Psoas muscle (tissue), 8 donors: ENCODE data around the gene MYL11. TPM values are rescaled to one million over a fixed set of nuclear protein-coding genes. Genes with fewer than 3 reads are reported as not detected.
"Not testable (repeated sequence)": the region's sequence is repeated elsewhere in the genome, so short reads cannot be mapped to it uniquely, and the experiment has no call there.

Source experiments
- ATAC-seq, 4 donors: fragments of 200-7000 bp; cut with Tn5 transposase; one replicate each; pipeline ENCODE4 v1.9.1; 2020; ENCODE audit warnings: moderate library complexity in 3 of 4, mild to moderate bottlenecking in 2 of 4
- DNase-seq, 2 donors: peaks; one replicate each; pipeline ENCODE4 v3.0.0-alpha.2; 2020
- H3K27ac ChIP-seq: fragments of 200-600 bp; one replicate; pipeline ENCODE4 v1.8.0; 2022
- H3K27me3 ChIP-seq, 3 donors: fragments of 200-600 bp in 1 of 3; one replicate each; pipeline versions ENCODE4 v1.6.1 to v1.8.0; 2013 to 2022; ENCODE audit warnings: low read length in 2 of 3, mild to moderate bottlenecking in 2 of 3, moderate library complexity in 1 of 3; ENCODE audit not compliant: insufficient read depth in 3 of 3
- H3K36me3 ChIP-seq, 2 donors: fragments of 200-600 bp in 1 of 2; one replicate each; pipeline versions ENCODE4 v1.6.1 to v1.8.0; 2013 to 2022; ENCODE audit warnings: low read depth in 1 of 2, mild to moderate bottlenecking in 1 of 2, moderate library complexity in 1 of 2; ENCODE audit not compliant: insufficient read depth in 1 of 2
- H3K4me1 ChIP-seq: fragments of 200-600 bp; one replicate; pipeline ENCODE4 v1.8.0; 2022
- H3K4me3 ChIP-seq: fragments of 200-600 bp; one replicate; pipeline ENCODE4 v1.8.0; 2022; ENCODE audit warnings: mild to moderate bottlenecking
- H3K9me3 ChIP-seq: fragments of 200-600 bp; one replicate; pipeline ENCODE4 v1.8.0; 2022
- CTCF ChIP-seq: fragments of 200-600 bp; IDR thresholded peaks from one replicate; pipeline ENCODE4 v1.8.0; 2022; ENCODE audit warnings: antibody characterized with exemption
- WGBS, 3 donors: extraction: QIAGEN DNeasy Blood & Tissue Kit; methylation state at CpG; one replicate each; pipeline versions ENCODE4 v1.1.6 to v1.1.7; 2013; 5-methylcytosine and 5-hydroxymethylcytosine counted together
- intact Hi-C, 2 donors: fragments of 100-400 bp; cut with DNase I; formaldehyde crosslinking; loops; one replicate each; pipeline versions ENCODE4 v1.11.0 to v1.14.2; 2022
- long read RNA-seq, 2 donors: library from polyadenylated mRNA; unstranded; transcript quantifications; one replicate each; pipeline ENCODE4 v2.0.0, GENCODE V29; 2021
- polyA plus RNA-seq, 3 donors: library from polyadenylated mRNA; stranded (reverse); fragments of 200-250 nt; gene quantifications; one replicate each; pipeline ENCODE4 v1.2.3, GENCODE V29; 2013
- total RNA-seq, 4 donors: library from RNA; stranded (reverse); fragmentation: NEBNext Ultra II Directional in 2 of 4; extraction: Animal tissue kit (Norgen Biotek cat#: 25700) in 2 of 4; gene quantifications; one replicate each; pipeline versions ENCODE4 v1.2.1 to v1.2.4, GENCODE V29; 2021 to 2023
- donor health status: healthy with polysubstance abuse.
- donor health status: DM: no; HTN: no; CAD: no; lungs with moderate emphysema.
- donor health status: Bipolar disorder and iron deficiency.
- donor health status: healthy.
- donor health status: DM: yes; HTN: yes; CAD: no.
- donor health status: DM: no; HTN: no; CAD: no.
- donor health status: DM: no; HTN: no; CAD: no.
- donor health status: DM: yes; HTN: yes; CAD: no.

Gene MYL11
- 1,000 to 10,000 TPM; 1,414 to 6,743 (median 2,777) TPM for total RNA-seq
- polyA plus RNA-seq = 1,000 to 10,000 TPM in 2 of 3 donors, 100 to 1,000 TPM in 1; 636 to 4,264 (median 2,548) TPM
- long read RNA-seq, donor 1, transcript MYLPF-201 (7 exons, 682 nt) = major isoform, 1,334 of 1,437 reads
- long read RNA-seq, donor 1, partial matches to known transcripts = 95 of 1,437 reads
- long read RNA-seq, donor 1, other reads (novel, unspliced or antisense) = 6 of 1,437 reads
- long read RNA-seq, donor 2, transcript MYLPF-201 (7 exons, 682 nt) = major isoform, 3,723 of 3,870 reads
- long read RNA-seq, donor 2, partial matches to known transcripts = 97 of 3,870 reads
- long read RNA-seq, donor 2, other reads (novel, unspliced or antisense) = 49 of 3,870 reads

GRCh38 chr16:30374538-30374937 is at the start of gene MYL11:
TSS of gene MYL11 (plus strand) at chr16:30374802. CDS start at chr16:30374858, 56 bp downstream.
- H3K36me3 ChIP-seq = peaks cover 0 to 5% of the 10 kb centered on the region in 2 donors
- peaks cover 53% of the 10 kb centered on the region for H3K4me1 ChIP-seq
- WGBS, 3 donors = 30 to 54% (median 40%) methylated on average over 6 of the region's 6 CpGs
- no peaks in the 10 kb centered on the region for H3K27me3 ChIP-seq
- H3K4me3 ChIP-seq = peak within 1 kb of the TSS; percentile 71
- peak within 1 kb of the TSS; percentile 97 for H3K27ac ChIP-seq
- ATAC-seq (peak in 2 of 4 donors; percentile 9 to 15), DNase-seq (peak in 1 of 2 donors; percentile 87)
- no peaks in the 10 kb centered on the region for H3K9me3 ChIP-seq
- no peak for TF ChIP-seq CTCF
- intact Hi-C loops = loop anchor here in 1 of 2 donors (5.0 kb wide), 1 partner anchor 33 kb away; the partner anchor contains the start of gene ZNF771

- ATAC-seq = peak; percentile 81 to 93 (median 90)
- H3K9me3 ChIP-seq, intact Hi-C loops, H3K27me3 ChIP-seq, H3K36me3 ChIP-seq, H3K4me1 ChIP-seq: not testable (repeated sequence)
- peak overlapping the region; percentile 82 for H3K4me3 ChIP-seq
- WGBS, 3 donors = 0% methylated on average over 3 to 24 of the region's 33 CpGs
- DNase-seq = peak; percentile 86 to 93
- H3K27ac ChIP-seq = peak overlapping the region; percentile 97
Observed at GRCh38 chr16:30334473-30334989, 40.1 kb upstream of the MYL11 start.

- H3K9me3 ChIP-seq, H3K4me1 ChIP-seq, H3K27me3 ChIP-seq, H3K36me3 ChIP-seq, intact Hi-C loops: not testable (repeated sequence)
- peak; percentile 89 to 93 (median 90) for ATAC-seq
- H3K27ac ChIP-seq = peak overlapping the region; percentile 97
- peak overlapping the region; percentile 82 for H3K4me3 ChIP-seq
- peak; percentile 87 to 92 for DNase-seq
- WGBS, 3 donors = 0% methylated on average over 50 to 69 of the region's 70 CpGs
Observed at GRCh38 chr16:30335028-30335597, 39.5 kb upstream of the MYL11 start.

- H3K4me1 ChIP-seq = peaks cover 8% of the 10 kb centered on the region
- intact Hi-C loops = no loop called here
- no peaks in the 10 kb centered on the region for H3K36me3 ChIP-seq
- DNase-seq (peak in 1 of 2 donors; percentile 76), ATAC-seq (peak; percentile 35 to 66 (median 50))
- no peaks in the 10 kb centered on the region for H3K9me3 ChIP-seq
- peak overlapping the region; percentile 97 for H3K27ac ChIP-seq
- no peaks in the 10 kb centered on the region for H3K27me3 ChIP-seq
- WGBS, 3 donors = 32 to 49% (median 39%) methylated on average over 17 of the region's 17 CpGs
- H3K4me3 ChIP-seq = peak overlapping the region; percentile 82
- no peak for TF ChIP-seq CTCF
Observed at GRCh38 chr16:30335598-30336474, 38.8 kb upstream of the MYL11 start.

GRCh38 chr16:30337964-30338357 is 36.6 kb upstream of the MYL11 start:
- intact Hi-C loops, DNase-seq, H3K9me3 ChIP-seq, H3K36me3 ChIP-seq, H3K4me1 ChIP-seq, H3K4me3 ChIP-seq, H3K27me3 ChIP-seq, ATAC-seq, H3K27ac ChIP-seq: not testable (repeated sequence)
- WGBS, 3 donors = 89 to 92% (median 91%) methylated on average over 7 to 10 of the region's 10 CpGs

GRCh38 chr16:30338715-30339114 is 35.9 kb upstream of the MYL11 start:
- intact Hi-C loops, DNase-seq: not testable (repeated sequence)
- 30 to 58% (median 39%) methylated on average over 3 to 4 of the region's 5 CpGs for WGBS, 3 donors

More at GRCh38 chr16:30338715-30339114, 35.9 kb upstream of the MYL11 start:
- not testable (repeated sequence) for H3K9me3 ChIP-seq, H3K4me3 ChIP-seq, ATAC-seq, H3K27ac ChIP-seq, H3K27me3 ChIP-seq, H3K36me3 ChIP-seq, H3K4me1 ChIP-seq
